Fibroblast of lung (primary cell): Measurements from ENCODE around the gene CHRNA10. TPM values are rescaled to one million over a fixed set of nuclear protein-coding genes. Genes with fewer than 3 reads are reported as not detected.

Experiments used
- DNase-seq, 2 donors: peaks; one replicate each; pipeline versions ENCODE4 v3.0.0 to v3.0.0-alpha.2; 2010; ENCODE audit warnings: low read depth in 2 of 2
- H2AFZ ChIP-seq: 2 replicates; pipeline ENCODE4 v1.5.1; 2012; ENCODE audit warnings: low read length, control low read depth, inconsistent platforms
- H3K27ac ChIP-seq: 2 replicates; pipeline ENCODE4 v1.5.1; 2011; ENCODE audit warnings: low read length, control low read depth; ENCODE audit not compliant: insufficient read depth
- H3K27me3 ChIP-seq: 2 replicates; pipeline ENCODE4 v1.5.1; 2011; ENCODE audit warnings: mild to moderate bottlenecking, low read length; ENCODE audit not compliant: control insufficient read depth, insufficient read depth
- H3K36me3 ChIP-seq: 2 replicates; pipeline ENCODE4 v1.5.1; 2011; ENCODE audit warnings: low read length; ENCODE audit not compliant: control insufficient read depth, insufficient read depth
- H3K4me1 ChIP-seq: 2 replicates; pipeline ENCODE4 v1.5.1; 2011; ENCODE audit warnings: low read length; ENCODE audit not compliant: control insufficient read depth, insufficient read depth; ENCODE audit errors: extremely low read depth
- H3K4me2 ChIP-seq: 2 replicates; pipeline ENCODE4 v1.5.1; 2011; ENCODE audit warnings: low read length, control low read depth; ENCODE audit not compliant: insufficient read depth; ENCODE audit errors: extremely low read depth
- H3K4me3 ChIP-seq, 4 experiments: fragments of 200-600 bp in 1 of 4; sonication (generic) in 1 of 4; replicated peaks in 1 of 4; 2 replicates each; pipeline ENCODE4 v1.5.1; 2011 to 2016; ENCODE audit warnings: low read length in 4 of 4, low read depth in 3 of 4, mild to moderate bottlenecking in 3 of 4, control low read depth in 2 of 4, inconsistent platforms in 1 of 4, mixed read lengths in 1 of 4; ENCODE audit not compliant: insufficient read depth in 1 of 4; ENCODE audit errors: control extremely low read depth in 1 of 4
- H3K79me2 ChIP-seq: 2 replicates; pipeline ENCODE4 v1.5.1; 2012; ENCODE audit warnings: mild to moderate bottlenecking, low read length, inconsistent platforms; ENCODE audit not compliant: control insufficient read depth, insufficient read depth
- H3K9ac ChIP-seq: 2 replicates; pipeline ENCODE4 v1.5.1; 2011; ENCODE audit warnings: mild to moderate bottlenecking, low read length, control low read depth; ENCODE audit not compliant: insufficient read depth
- H3K9me3 ChIP-seq: 2 replicates; pipeline ENCODE4 v1.5.1; 2012; ENCODE audit warnings: low read depth, low read length; ENCODE audit not compliant: control insufficient read depth, insufficient read depth
- H4K20me1 ChIP-seq: 2 replicates; pipeline ENCODE4 v1.5.1; 2011; ENCODE audit warnings: low read length; ENCODE audit not compliant: control insufficient read depth, insufficient read depth; ENCODE audit errors: extremely low read depth
- CTCF ChIP-seq, 2 donors: IDR thresholded peaks in 1 of 2; conservative IDR thresholded peaks in 1 of 2; 1 replicate in 1 of 2; 2 replicates in 1 of 2; pipeline ENCODE4 v1.5.1; 2011 to 2012; ENCODE audit warnings: low read length in 2 of 2, control low read depth in 1 of 2, inconsistent platforms in 1 of 2, low read depth in 1 of 2, mild to moderate bottlenecking in 1 of 2
- EZH2 ChIP-seq: IDR thresholded peaks from 2 replicates; pipeline ENCODE4 v1.5.1; 2012; ENCODE audit warnings: low read length, control low read depth, mild to moderate bottlenecking; ENCODE audit errors: missing control alignments
- polyA plus RNA-seq, 2 donors: library from polyadenylated mRNA; depleted of rRNA in 1 of 2; stranded (reverse) in 1 of 2; unstranded in 1 of 2; fragments of >200 nt; gene quantifications; 2 replicates each; pipeline ENCODE4 v1.2.1, GENCODE V29; 2011 to 2012; ENCODE audit warnings: missing spikeins in 1 of 2
- total RNA-seq: library from RNA; depleted of rRNA; stranded (reverse); fragments of >200 nt; gene quantifications from 2 replicates; pipeline ENCODE4 v1.2.1, GENCODE V29; 2014

The CHRNA10 gene
- total and polyA plus RNA-seq, 2 donors (not counting 1 experiment from before 2014, with no cell fraction given) = 0.16 to 0.50 TPM

GRCh38 chr11:3684129-3684818 is 13.1 kb upstream of the CHRNA10 start:
- no peaks in the 10 kb centered on the region for H3K79me2 ChIP-seq
- TF ChIP-seq EZH2 (no peak), CTCF (conservative IDR thresholded peaks at IDR 0.05 in 1 of 2, IDR thresholded peaks at IDR 0.05 in 1 of 2; ENCODE audit: low read depth in 1 of 2, low read length in 2 of 2) (no peak)
- H3K4me2 ChIP-seq = no peak overlapping the region
- H3K4me3 ChIP-seq = no peak overlapping the region
- H3K4me1 ChIP-seq = no peaks in the 10 kb centered on the region
- H2AFZ ChIP-seq = no peak overlapping the region
- peaks cover 17% of the 10 kb centered on the region for H3K36me3 ChIP-seq
- H4K20me1 ChIP-seq = no peaks in the 10 kb centered on the region
- H3K9ac ChIP-seq = no peak overlapping the region
- H3K27ac ChIP-seq = no peak overlapping the region
- H3K9me3 ChIP-seq = no peaks in the 10 kb centered on the region
- no peak for DNase-seq
- H3K27me3 ChIP-seq = no peaks in the 10 kb centered on the region

- peaks cover 17% of the 10 kb centered on the region for H3K36me3 ChIP-seq
Observed at GRCh38 chr11:3683039-3683438, 11.9 kb upstream of the CHRNA10 start.

GRCh38 chr11:3679077-3679476 is 7.9 kb upstream of the CHRNA10 start:
- H3K36me3 ChIP-seq = peaks cover 15% of the 10 kb centered on the region
- TF ChIP-seq EZH2 (no peak), CTCF (conservative IDR thresholded peaks at IDR 0.05 in 1 of 2, IDR thresholded peaks at IDR 0.05 in 1 of 2; ENCODE audit: low read depth in 1 of 2, low read length in 2 of 2) (no peak)
- H3K27me3 ChIP-seq = no peaks in the 10 kb centered on the region

More at GRCh38 chr11:3683039-3683438, 11.9 kb upstream of the CHRNA10 start:
- no peak for DNase-seq
- no peak for TF ChIP-seq CTCF (conservative IDR thresholded peaks at IDR 0.05 in 1 of 2, IDR thresholded peaks at IDR 0.05 in 1 of 2; ENCODE audit: low read depth in 1 of 2, low read length in 2 of 2)
- TF ChIP-seq EZH2 = no peak
- H3K79me2 ChIP-seq = no peaks in the 10 kb centered on the region
- no peaks in the 10 kb centered on the region for H4K20me1 ChIP-seq
- H3K9me3 ChIP-seq = no peaks in the 10 kb centered on the region
- no peak overlapping the region for H3K27ac ChIP-seq
- H3K27me3 ChIP-seq = no peaks in the 10 kb centered on the region
- no peak overlapping the region for H3K4me2 ChIP-seq
- H3K4me1 ChIP-seq = no peaks in the 10 kb centered on the region
- H3K4me3 ChIP-seq = no peak overlapping the region
- no peak overlapping the region for H2AFZ ChIP-seq
- H3K9ac ChIP-seq = no peak overlapping the region

More at GRCh38 chr11:3679077-3679476, 7.9 kb upstream of the CHRNA10 start:
- H3K9ac ChIP-seq = no peak overlapping the region
- H3K9me3 ChIP-seq = no peaks in the 10 kb centered on the region
- H3K4me1 ChIP-seq = no peaks in the 10 kb centered on the region
- H3K79me2 ChIP-seq = no peaks in the 10 kb centered on the region
- no peak overlapping the region for H3K4me3 ChIP-seq
- no peak overlapping the region for H2AFZ ChIP-seq
- no peaks in the 10 kb centered on the region for H4K20me1 ChIP-seq
- no peak for DNase-seq
- H3K27ac ChIP-seq = no peak overlapping the region
- H3K4me2 ChIP-seq = no peak overlapping the region
